Liver (tissue), 3 donors: ENCODE results near the gene RNF41.

ENCODE experiments used
- ATF3 ChIP-seq: IDR thresholded peaks from 2 replicates; pipeline ENCODE4 v1.6.1; 2016; ENCODE audit warnings: antibody characterized with exemption
- EGR1 ChIP-seq, 2 donors: IDR thresholded peaks; 2 replicates each; pipeline ENCODE4 v1.6.1; 2016 to 2018; ENCODE audit warnings: antibody characterized with exemption in 2 of 2, low read depth in 2 of 2
- GABPA ChIP-seq, 2 donors: IDR thresholded peaks in 1 of 2; conservative IDR thresholded peaks in 1 of 2; 2 replicates each; pipeline ENCODE4 v1.6.1; 2016; ENCODE audit warnings: antibody characterized with exemption in 2 of 2, mild to moderate bottlenecking in 1 of 2, moderate library complexity in 1 of 2
- RAD21 ChIP-seq, 2 donors: IDR thresholded peaks; 2 replicates each; pipeline ENCODE4 v1.6.1; 2016; ENCODE audit warnings: antibody characterized with exemption in 2 of 2, mild to moderate bottlenecking in 2 of 2
- REST ChIP-seq: IDR thresholded peaks from 2 replicates; pipeline ENCODE4 v1.6.1; 2016; ENCODE audit warnings: antibody characterized with exemption, mild to moderate bottlenecking
- YY1 ChIP-seq: IDR thresholded peaks from 2 replicates; pipeline ENCODE4 v1.6.1; 2016; ENCODE audit warnings: antibody characterized with exemption, mild to moderate bottlenecking
- TF ChIP-seq, protein P1 (sequence below): IDR thresholded peaks from 2 replicates; pipeline ENCODE4 v1.6.1; 2016; ENCODE audit warnings: antibody characterized with exemption
- TF ChIP-seq, protein P2 (sequence below): fragments of 150-350 bp; IDR thresholded peaks from 2 replicates; pipeline ENCODE4 v1.5.1; 2017; ENCODE audit warnings: improper control_type of control experiment, low read depth, low read length; ENCODE audit not compliant: missing input control
- TF ChIP-seq, protein P3 (sequence below): IDR thresholded peaks from 2 replicates; pipeline ENCODE4 v1.6.1; 2016; ENCODE audit warnings: antibody characterized with exemption
- donor health status: healthy.
- donor health status: healthy.

DNA sequence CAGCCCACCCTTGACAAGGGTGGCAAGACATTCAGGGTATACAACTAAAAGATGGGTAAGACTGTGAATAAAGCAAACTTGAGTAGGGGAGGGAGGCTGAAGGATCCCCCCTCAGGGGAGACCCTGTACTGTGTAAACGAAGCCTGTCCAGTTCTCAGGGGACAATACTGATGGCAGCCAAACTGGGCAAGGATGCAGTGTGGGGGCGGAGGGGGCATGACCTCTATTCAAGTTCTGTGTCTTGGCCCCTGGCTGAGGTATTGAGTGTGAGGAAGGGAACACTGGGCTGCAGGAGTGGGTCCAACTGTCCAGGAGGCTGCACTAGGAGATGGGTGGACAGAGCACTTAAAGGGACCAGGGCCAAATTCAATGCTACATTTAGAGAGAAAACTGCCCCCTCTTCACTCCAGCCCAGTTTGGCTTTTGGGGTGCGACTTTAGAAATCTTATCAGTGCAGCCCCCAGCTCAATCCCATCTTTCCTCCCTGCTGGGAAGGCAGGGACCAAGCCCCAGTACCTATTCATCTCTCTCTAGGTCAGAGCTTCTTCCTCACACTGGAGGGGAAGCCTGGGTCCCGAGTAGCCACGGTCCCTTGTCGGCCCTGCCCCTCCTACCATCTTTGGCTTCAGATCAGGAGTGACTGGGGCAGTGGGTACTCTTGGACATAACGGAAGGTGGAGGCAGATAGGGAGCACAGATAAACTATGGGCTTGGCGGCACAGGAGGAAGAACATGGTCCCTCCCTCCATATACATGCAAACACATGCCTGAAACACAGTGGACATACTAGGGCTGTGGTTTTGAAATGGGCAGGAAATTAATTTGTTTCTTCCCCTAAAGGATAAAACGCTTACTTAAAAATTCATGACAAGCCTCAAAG is 19.9 kb upstream of the RNF41 start:
- TF ChIP-seq, protein P1, sequence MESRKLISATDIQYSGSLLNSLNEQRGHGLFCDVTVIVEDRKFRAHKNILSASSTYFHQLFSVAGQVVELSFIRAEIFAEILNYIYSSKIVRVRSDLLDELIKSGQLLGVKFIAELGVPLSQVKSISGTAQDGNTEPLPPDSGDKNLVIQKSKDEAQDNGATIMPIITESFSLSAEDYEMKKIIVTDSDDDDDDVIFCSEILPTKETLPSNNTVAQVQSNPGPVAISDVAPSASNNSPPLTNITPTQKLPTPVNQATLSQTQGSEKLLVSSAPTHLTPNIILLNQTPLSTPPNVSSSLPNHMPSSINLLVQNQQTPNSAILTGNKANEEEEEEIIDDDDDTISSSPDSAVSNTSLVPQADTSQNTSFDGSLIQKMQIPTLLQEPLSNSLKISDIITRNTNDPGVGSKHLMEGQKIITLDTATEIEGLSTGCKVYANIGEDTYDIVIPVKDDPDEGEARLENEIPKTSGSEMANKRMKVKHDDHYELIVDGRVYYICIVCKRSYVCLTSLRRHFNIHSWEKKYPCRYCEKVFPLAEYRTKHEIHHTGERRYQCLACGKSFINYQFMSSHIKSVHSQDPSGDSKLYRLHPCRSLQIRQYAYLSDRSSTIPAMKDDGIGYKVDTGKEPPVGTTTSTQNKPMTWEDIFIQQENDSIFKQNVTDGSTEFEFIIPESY: no peak
- no peak for TF ChIP-seq GABPA (IDR thresholded peaks at IDR 0.05 in 1 of 2, conservative IDR thresholded peaks at IDR 0.05 in 1 of 2)
- TF ChIP-seq, protein P2, sequence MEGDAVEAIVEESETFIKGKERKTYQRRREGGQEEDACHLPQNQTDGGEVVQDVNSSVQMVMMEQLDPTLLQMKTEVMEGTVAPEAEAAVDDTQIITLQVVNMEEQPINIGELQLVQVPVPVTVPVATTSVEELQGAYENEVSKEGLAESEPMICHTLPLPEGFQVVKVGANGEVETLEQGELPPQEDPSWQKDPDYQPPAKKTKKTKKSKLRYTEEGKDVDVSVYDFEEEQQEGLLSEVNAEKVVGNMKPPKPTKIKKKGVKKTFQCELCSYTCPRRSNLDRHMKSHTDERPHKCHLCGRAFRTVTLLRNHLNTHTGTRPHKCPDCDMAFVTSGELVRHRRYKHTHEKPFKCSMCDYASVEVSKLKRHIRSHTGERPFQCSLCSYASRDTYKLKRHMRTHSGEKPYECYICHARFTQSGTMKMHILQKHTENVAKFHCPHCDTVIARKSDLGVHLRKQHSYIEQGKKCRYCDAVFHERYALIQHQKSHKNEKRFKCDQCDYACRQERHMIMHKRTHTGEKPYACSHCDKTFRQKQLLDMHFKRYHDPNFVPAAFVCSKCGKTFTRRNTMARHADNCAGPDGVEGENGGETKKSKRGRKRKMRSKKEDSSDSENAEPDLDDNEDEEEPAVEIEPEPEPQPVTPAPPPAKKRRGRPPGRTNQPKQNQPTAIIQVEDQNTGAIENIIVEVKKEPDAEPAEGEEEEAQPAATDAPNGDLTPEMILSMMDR: no peak
- TF ChIP-seq REST: no peak
- no peak for TF ChIP-seq RAD21 (IDR thresholded peaks at IDR 0.05)
- no peak for TF ChIP-seq EGR1 (IDR thresholded peaks at IDR 0.05; ENCODE audit: low read depth in 2 of 2)
- TF ChIP-seq YY1: no peak
- TF ChIP-seq, protein P3, sequence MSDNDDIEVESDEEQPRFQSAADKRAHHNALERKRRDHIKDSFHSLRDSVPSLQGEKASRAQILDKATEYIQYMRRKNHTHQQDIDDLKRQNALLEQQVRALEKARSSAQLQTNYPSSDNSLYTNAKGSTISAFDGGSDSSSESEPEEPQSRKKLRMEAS: no peak
- TF ChIP-seq ATF3: no peak
